GM19240 (cell line): ENCODE results near the gene ALKBH3.

Experiments
- DNase-seq: peaks from one replicate; pipeline ENCODE4 v3.0.0; 2011; ENCODE audit warnings: low spot score; ENCODE audit not compliant: insufficient read length

ALKBH3 gene

GRCh38 chr11:43922295-43922648, 41.6 kb downstream of the ALKBH3 start:
- no peak for DNase-seq

GRCh38 chr11:43922744-43923405, 42.2 kb downstream of the ALKBH3 start:
- no peak for DNase-seq

- DNase-seq: no peak
Observed at GRCh38 chr11:43923406-43924111, 42.9 kb downstream of the ALKBH3 start.

GRCh38 chr11:43924112-43924855, 43.7 kb downstream of the ALKBH3 start:
- DNase-seq: no peak

- no peak for DNase-seq
Observed at GRCh38 chr11:43925063-43925931, 44.7 kb downstream of the ALKBH3 start.

- DNase-seq: no peak
Observed at GRCh38 chr11:43925932-43926505, 45.4 kb downstream of the ALKBH3 start.

GRCh38 chr11:43927070-43927469, 46.4 kb downstream of the ALKBH3 start:
- DNase-seq: no peak

- DNase-seq: no peak
Observed at GRCh38 chr11:43927925-43928707, 47.5 kb downstream of the ALKBH3 start.

GRCh38 chr11:43928721-43929120, 48.1 kb downstream of the ALKBH3 start:
- no peak for DNase-seq

- DNase-seq: no peak
Observed at GRCh38 chr11:43930868-43931716, 50.5 kb downstream of the ALKBH3 start.

- DNase-seq: no peak
Observed at GRCh38 chr11:43931717-43932039, 51.0 kb downstream of the ALKBH3 start.

- no peak for DNase-seq
Observed at GRCh38 chr11:43933226-43933607, 52.6 kb downstream of the ALKBH3 start.

GRCh38 chr11:43933608-43934551, 53.2 kb downstream of the ALKBH3 start:
- no peak for DNase-seq

- no peak for DNase-seq
Observed at GRCh38 chr11:43934601-43935423, 54.2 kb downstream of the ALKBH3 start.

GRCh38 chr11:43935424-43935979, 54.9 kb downstream of the ALKBH3 start:
- no peak for DNase-seq

- no peak for DNase-seq
Observed at GRCh38 chr11:43936076-43936475, 55.4 kb downstream of the ALKBH3 start.
